Measurements from ENCODE around the gene CORT.
"Not testable (repeated sequence)": the region's sequence is repeated elsewhere in the genome, so short reads cannot be mapped to it uniquely, and the experiment has no call there.

The CORT gene

DNA sequence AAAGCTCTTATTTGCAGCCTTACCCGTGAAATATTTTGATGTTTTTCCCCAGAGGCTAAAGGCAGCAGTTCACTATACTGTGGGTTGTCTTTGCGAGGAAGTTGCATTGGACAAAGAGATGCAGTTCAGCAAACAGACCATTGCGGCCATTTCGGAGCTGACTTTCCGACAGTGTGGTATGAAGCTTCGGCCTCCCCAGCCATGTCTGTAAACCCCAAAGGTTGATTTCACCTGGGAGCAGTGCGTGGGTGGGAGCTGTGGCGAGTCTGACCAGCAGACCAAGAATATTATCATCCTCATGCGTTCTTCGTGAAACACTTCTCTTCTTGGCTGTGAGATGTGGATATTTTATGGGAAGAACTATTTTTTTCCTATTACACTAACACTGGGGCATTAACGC, 16.0 kb upstream of the CORT start:
- intact Hi-C loops (cut with DNase I): loop anchor here (10.0 kb wide), 1 partner anchor 399 kb away; the partner anchor contains the start of gene UBE4B
- no peak for DNase-seq

GRCh38 chr1:10434590-10434989, 15.2 kb upstream of the CORT start:
- intact Hi-C loops (cut with DNase I): loop anchor here (10.0 kb wide), 1 partner anchor 400 kb away; the partner anchor contains the start of gene UBE4B
- no peak for DNase-seq

- intact Hi-C loops (cut with DNase I): loop anchor here (10.0 kb wide), 1 partner anchor 402 kb away; the partner anchor contains the start of gene UBE4B
- peak in 2 of 10 donors; percentile 5 to 8 for DNase-seq
Observed at GRCh38 chr1:10437052-10437451, 12.8 kb upstream of the CORT start.

- peak in 1 of 10 donors; percentile 4 for DNase-seq
- intact Hi-C loops (cut with DNase I): loop anchor here (10.0 kb wide), 1 partner anchor 404 kb away; the partner anchor contains the start of gene UBE4B
Observed at GRCh38 chr1:10438677-10439163, 11.1 kb upstream of the CORT start.

DNA sequence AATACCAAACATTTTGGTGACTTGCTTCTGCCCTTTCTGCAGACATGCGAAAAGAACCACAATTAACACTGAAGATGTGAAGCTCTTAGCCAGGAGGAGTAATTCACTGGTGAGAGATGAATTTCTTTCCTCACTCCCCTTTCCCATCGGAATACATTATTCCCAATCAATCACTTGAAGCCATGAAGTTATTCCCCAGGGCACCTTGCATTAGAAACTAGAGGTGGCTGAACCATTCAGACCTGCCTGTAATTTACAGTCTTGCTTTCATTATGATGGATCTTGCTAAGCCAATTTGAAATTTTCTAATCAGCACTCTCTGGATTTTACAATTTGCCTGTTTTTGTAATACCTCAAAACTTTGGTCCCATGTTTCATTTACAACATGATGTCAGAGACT, 9.5 kb upstream of the CORT start:
- no peak for DNase-seq
- intact Hi-C loops (cut with DNase I): no loop called here

DNA sequence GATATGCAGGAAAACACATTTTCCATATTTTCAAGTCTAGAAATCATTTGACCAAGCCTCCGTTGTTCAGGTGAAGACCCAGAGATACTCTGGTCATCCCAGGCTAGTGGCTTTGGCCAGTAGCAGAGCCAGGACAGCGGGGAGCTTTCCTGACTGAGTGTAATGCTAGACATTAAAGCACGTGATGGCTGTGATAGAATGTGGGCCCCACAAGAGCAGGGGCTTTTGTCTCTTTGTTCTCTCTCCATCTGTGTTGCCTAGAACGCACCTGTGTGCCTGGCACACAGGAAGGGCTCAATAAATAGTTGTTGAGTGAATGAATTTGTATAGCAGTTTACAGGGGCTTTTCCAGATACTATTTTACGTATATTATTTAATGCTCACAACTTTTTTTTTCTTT, 9.0 kb upstream of the CORT start:
- DNase-seq: peak in 2 of 10 donors; percentile 5 to 10
- intact Hi-C loops (cut with DNase I): no loop called here

DNA sequence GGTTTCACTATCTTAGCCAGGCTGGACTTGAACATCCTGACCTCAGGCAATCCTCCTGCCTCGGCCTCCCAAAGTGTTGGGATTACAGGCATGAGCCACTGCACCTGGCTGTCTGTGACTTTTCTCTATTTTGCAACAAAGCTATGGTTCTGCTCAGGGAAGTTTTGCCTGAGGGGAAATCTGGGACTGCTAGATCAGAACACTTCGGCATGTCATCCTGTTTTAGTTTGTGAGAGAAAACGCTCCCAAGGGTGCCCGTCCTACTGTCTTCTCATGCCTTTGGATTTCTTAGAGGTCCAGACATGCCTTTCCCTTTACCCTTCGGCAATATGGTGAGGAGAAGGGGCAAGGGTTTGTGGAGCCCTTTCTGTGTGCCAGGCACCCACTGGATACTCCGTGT, 5.6 kb upstream of the CORT start:
- intact Hi-C loops (cut with DNase I): no loop called here
- DNase-seq: peak in 1 of 10 donors; percentile 13

DNA sequence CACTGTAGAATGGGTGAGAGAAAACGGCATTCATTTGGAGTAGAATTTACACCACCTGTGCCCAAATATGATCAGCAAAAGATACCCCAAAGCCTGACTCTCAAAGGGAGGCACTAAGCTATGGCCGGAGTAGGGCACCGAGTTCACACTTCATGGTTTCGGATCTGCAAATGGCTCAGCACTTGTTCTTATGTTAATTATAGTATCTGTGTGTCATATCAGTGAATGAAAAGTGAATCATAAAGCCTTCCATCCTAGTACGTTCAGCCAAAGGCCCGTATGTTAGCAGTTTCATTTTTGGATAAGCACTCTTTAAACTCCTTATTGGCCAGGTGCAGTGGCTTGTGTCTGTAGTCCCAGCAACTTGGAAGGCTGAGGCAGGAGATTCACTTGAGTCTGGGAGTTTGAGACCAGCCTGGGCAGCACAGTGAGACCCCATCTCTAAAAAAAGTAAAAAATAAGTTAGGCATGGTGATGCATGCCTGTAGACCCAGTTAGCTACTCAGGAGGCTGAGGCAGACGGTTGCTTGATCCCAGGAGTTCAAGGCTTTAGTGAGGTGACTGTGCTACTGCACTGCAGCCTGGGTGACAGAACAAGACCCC, 4.9 kb upstream of the CORT start:
- no peak for DNase-seq
- intact Hi-C loops (cut with DNase I): no loop called here

DNA sequence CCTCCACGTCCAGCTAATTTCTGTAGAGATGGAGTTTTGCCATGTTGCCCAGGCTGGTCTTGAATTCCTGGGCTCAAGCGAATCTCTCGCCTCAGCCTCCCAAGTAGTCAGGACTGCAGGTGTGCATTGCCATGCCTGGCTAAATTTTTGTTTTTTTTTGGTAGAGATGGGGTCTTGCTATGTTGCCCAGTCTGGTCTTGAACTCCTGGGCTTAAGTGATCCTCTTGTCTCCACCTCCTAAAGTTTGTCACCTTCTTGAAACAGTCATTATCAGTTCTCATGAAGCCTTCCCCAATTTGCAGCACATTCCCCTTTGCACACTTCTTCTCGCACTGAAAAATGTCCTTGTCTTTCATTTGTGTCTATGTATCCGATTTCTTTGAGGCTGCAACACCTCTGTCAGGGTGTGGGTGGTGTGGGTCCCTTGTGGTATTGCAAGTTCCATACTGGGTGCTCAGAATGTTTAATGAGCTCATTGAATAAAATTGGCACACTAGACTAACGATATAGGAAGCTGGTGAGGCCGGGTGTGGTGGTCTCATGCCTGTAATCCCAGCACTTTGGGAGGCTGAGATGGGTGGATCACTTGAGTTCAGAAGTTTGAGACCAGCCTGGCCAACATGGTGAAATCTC, 2.9 kb upstream of the CORT start:
- intact Hi-C loops (cut with DNase I): no loop called here
- peak in 1 of 10 donors; percentile 17 for DNase-seq

GRCh38 chr1:10450156-10450814, 454 bp downstream of the CORT start:
- peak in 1 of 10 donors; percentile 71 for DNase-seq
- intact Hi-C loops (cut with DNase I): no loop called here

GRCh38 chr1:10450836-10451235, 1.0 kb downstream of the CORT start:
- intact Hi-C loops (cut with DNase I): no loop called here
- no peak for DNase-seq

GRCh38 chr1:10451287-10451686, 1.5 kb downstream of the CORT start:
- no peak for DNase-seq
- intact Hi-C loops (cut with DNase I): no loop called here

GRCh38 chr1:10456048-10456447, 6.2 kb downstream of the CORT start:
- DNase-seq: no peak
- intact Hi-C loops (cut with DNase I): no loop called here

DNA sequence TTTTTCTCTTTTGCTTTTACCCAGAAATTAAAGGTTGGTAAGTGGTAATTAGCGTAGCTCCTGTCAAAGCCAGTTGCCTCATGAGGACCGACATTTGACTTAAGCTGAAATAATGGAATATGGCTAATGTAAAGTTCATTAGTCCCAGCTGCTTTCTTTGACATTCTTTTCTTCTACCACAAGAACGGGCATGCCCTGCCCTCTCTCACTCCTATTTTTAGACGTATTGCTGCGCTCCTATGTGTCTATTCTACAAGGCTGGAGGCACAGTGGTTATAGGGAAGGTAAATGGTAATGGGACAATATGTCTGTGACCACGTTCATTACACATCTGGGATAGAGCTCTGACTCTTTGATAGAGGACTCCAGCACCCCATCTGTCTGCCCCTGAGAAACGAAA, 6.8 kb downstream of the CORT start:
- DNase-seq: no peak
- intact Hi-C loops (cut with DNase I): no loop called here

- DNase-seq; intact Hi-C loops (cut with DNase I): not testable (repeated sequence)
Observed at GRCh38 chr1:10457462-10457861, 7.6 kb downstream of the CORT start.

DNA sequence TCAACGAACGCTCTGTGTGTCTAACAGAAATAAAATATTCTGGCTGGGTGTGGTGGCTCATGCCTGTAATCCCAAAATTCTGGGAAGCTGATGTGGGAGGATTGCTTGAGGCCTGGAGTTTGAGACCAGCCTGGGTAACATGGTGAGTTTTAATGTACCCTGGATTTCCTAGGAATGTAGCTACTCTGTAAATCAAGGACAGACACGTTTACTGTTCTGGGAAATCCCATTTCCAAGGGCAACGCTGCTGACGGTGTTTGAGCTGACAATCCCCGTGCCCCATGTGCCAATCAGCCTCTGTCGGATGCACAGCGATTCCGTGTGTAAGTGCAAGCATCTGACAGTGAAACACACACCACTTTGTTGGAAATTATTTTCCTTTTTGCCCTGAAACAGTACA, 8.0 kb downstream of the CORT start:
- DNase-seq: no peak
- intact Hi-C loops (cut with DNase I): no loop called here

DNA sequence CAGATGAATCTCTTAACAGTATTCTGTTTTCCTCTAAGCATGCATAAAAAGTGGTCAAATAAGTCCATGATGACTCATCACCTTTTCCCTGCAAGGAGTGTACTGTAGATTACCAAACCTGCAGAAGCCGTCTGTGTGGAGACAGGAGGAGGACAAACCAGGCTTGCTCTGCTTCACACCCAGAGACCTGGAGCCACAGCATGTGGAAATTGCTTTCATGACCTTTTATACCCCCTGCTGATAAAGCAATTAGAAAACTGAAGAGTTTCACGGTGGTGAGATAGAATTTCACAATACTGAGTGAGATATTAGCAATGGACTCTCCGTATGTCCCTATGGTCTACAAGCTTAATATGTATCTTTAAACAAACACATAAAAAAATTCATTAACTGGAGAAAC, 9.4 kb downstream of the CORT start:
- no peak for DNase-seq
- intact Hi-C loops (cut with DNase I): no loop called here

DNA sequence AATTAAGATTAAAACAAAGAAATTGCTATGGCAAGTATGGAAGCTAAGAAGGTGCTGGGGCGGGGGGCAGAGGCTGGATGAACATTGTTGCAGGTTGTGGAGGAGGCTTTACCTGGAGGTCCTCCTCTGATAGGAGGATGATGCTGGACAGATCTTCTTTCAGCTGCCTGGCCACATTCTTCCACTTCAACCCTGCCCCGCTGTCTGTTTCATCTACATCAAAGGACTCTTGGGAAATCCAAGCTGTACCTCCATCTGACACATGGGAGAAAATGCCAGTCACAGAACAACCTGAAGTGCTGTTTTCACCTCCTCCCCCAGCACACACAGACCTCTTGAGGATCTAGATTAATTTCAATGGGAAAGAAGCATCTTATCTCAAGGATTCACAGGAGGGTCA, 17.2 kb downstream of the CORT start:
- intact Hi-C loops (cut with DNase I): no loop called here
- DNase-seq: peak in 1 of 10 donors; percentile 27

- intact Hi-C loops (cut with DNase I): no loop called here
- no peak for DNase-seq
Observed at GRCh38 chr1:10470043-10470442, 20.2 kb downstream of the CORT start.

- peak in 2 of 10 donors; percentile 17 to 74 for DNase-seq
- intact Hi-C loops (cut with DNase I): loop anchor here (1.0 to 2.0 kb wide), 2 partner anchors 23 to 41 kb away; partner anchors contain the start of gene CENPS
Observed at GRCh38 chr1:10471411-10472219, 21.8 kb downstream of the CORT start.

All from posterior cingulate gyrus (tissue), 11 donors.